Stimulated activated CD4-positive, alpha-beta T cell treated with anti-CD3 and anti-CD28 coated beads, TNF-alpha, amount 100 ng/mL, for 24 hours (primary cell): ENCODE data around the gene POM121C.
"Not testable (repeated sequence)": the region's sequence is repeated elsewhere in the genome, so short reads cannot be mapped to it uniquely, and the experiment has no call there.

Experiments
- DNase-seq, 3 experiments: peaks; one replicate each; pipeline ENCODE4 v3.0.0-alpha.2; 2020; ENCODE audit warnings: low read depth in 3 of 3

Gene POM121C

GRCh38 chr7:75423481-75423880 is 62.6 kb downstream of the POM121C start:
- not testable (repeated sequence) for DNase-seq

- not testable (repeated sequence) for DNase-seq
These were observed 64.0 kb downstream of the POM121C start for GRCh38 chr7:75421798-75422710.

DNA sequence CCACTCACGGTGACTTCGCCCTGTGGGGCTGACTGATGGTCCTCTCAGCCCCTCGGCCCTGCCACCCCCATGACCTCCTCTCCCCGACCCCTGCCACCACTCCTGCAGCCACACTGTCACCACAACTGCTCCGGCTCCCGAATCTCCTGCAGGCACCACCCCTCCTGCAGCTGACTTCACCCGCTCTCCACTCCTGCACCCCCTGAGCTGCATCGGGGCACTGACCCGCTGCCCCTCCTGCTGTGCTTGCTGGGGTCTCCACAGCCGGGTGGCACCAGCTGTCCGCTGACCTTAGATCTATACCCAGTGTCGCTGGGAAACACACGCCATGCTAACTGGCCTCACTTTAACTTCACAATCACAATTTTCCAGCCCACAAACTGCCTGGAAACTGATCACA is 65.9 kb downstream of the POM121C start:
- not testable (repeated sequence) for DNase-seq

GRCh38 chr7:75419693-75420092 is 66.4 kb downstream of the POM121C start:
- not testable (repeated sequence) for DNase-seq

- not testable (repeated sequence) for DNase-seq
These were observed 66.9 kb downstream of the POM121C start for GRCh38 chr7:75419210-75419609.

- not testable (repeated sequence) for DNase-seq
These were observed 67.7 kb downstream of the POM121C start for GRCh38 chr7:75418292-75418858.

DNA sequence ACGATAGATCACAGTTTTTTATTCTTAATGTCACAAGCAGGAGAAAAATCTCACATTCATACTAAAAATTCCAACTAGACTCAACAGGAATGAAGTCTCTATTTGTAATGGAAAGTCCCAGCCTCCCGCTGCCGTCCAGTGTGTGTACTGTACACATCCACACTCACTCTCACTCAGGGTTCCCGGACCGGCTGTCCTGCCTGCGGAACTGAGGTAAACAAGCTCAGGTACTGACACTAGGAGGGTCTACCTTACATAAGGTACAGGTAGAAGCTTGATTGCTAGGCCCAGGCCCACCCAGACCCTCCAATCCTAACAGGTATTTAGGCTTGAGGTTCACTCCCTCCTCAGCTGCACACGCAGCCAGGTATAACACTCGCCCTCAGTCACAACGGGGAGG is 69.3 kb downstream of the POM121C start:
- not testable (repeated sequence) for DNase-seq

- DNase-seq: not testable (repeated sequence)
These were observed 70.2 kb downstream of the POM121C start for GRCh38 chr7:75415829-75416373.

DNA sequence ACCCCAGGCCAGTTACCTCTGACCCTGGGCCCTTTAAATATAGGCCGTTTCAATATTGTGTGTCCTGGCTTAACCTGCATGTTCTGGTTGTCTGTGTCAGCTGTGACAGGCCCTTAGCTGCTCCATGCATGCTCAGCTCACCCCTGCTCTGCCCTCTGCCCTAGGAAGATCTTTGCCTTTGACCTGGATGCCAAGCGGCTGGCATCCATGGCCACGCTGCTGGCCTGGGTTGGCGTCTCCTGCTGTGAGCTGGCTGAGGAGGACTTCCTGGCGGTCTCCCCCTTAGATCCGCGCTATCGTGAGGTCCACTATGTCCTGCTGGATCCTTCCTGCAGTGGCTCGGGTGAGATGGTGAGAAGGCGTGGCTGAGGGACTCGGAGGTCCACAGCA is 70.7 kb downstream of the POM121C start:
- DNase-seq: not testable (repeated sequence)

- DNase-seq: not testable (repeated sequence)
These were observed 71.2 kb downstream of the POM121C start for GRCh38 chr7:75414708-75415427.

- not testable (repeated sequence) for DNase-seq
These were observed 71.9 kb downstream of the POM121C start for GRCh38 chr7:75414204-75414603.

GRCh38 chr7:75410823-75411173 is 75.3 kb downstream of the POM121C start:
- not testable (repeated sequence) for DNase-seq

GRCh38 chr7:75409880-75410822 is 75.9 kb downstream of the POM121C start:
- DNase-seq: not testable (repeated sequence)

DNA sequence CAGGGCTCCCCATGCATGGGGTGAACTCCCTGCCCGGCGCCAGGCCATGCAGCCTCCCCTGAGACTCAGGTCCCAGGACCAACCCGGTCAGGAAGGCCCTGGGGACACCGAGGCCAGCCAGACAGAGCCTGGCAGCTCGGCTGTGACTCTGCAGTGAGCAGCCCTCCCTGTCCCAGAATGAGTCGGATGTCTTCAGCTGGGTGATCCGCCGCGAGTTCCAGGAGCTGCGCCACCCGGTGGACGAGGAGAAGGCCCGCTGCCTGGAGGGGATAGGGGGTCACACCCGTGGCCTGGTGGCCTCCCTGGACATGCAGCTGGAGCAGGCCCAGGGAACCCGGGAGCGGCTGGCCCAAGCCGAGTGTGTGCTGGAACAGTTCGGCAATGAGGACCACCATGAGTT is 81.4 kb downstream of the POM121C start:
- DNase-seq: not testable (repeated sequence)

DNA sequence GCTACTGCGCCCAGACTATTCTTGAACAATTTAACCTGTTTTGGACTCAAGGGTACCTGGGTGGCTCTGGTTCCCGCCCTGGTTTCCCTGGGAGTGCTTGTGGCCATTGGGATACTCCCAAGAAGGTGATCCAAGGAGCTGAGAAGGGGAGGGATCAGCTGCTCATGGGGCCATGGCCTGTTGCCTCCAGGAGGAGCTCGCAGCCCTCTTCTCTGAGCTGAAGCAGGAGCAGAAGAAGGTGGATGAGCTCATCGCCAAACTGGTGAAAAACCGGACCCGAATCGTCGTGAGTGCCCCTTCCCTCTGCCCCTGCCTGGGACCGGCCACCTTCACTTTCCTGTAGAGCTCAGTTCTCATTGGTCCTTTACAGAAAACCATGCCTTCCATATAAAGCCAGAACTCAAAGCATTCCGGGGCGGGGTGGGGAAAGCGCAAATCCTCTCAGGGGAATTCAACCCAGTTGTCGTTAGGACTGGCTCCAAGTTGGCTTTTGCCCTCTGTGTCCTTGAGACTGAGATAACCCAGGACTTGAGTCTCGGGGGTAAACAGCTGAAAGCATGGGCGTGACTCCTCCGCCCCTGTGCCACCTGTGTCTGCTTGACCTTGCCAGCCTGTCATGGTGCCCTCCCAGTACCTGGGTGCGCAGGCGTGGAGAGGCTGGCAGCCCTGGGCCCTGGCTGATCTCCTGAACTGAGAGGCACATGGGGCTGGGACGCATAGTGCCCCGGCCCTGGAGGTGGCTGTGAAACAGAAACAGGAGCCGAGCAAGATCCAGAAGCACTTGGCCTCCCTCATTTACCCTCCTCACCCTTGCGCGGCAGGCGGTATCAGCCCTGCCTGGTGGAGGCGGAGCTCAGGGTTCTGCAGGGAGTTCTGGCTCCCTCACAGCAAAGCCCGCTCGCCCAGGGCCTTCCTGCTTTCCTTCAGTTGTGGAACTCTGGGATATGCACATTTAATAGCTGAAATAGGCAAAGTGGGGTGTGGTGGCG is 82.3 kb downstream of the POM121C start:
- DNase-seq: not testable (repeated sequence)

DNA sequence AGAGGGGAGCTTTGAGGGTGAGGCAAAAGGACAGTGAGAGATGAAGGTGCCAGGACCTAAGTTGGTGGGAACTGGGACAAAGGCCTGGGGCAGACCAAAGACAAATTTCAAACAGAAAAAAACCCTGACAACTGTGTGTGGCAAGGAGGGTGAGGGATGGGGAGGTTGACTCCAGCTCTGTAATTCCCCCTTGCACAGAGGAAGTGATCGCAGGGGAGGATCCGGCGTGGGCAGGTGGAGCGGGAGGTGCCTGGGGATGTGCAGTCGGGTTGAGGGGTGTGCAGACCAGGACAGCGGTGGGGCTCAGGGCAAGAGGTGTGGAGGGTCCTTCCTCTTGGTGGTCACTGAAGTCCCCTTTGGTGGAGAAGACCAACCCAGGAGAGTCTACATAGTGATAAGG is 85.5 kb downstream of the POM121C start:
- DNase-seq: not testable (repeated sequence)

GRCh38 chr7:75398771-75399700 is 87.1 kb downstream of the POM121C start:
- DNase-seq: not testable (repeated sequence)

GRCh38 chr7:75397865-75398264 is 88.2 kb downstream of the POM121C start:
- DNase-seq: not testable (repeated sequence)

GRCh38 chr7:75395329-75395728 is 90.8 kb downstream of the POM121C start, which contains the start of gene TRIM73:
TSS of gene TRIM73 (plus strand) at chr7:75395629. CDS start at chr7:75398934, 3,305 bp downstream.
- not testable (repeated sequence) for DNase-seq
